CD1c-positive myeloid dendritic cell (primary cell): ENCODE results near the gene EFCAB14.
"Not testable (repeated sequence)": the region's sequence is repeated elsewhere in the genome, so short reads cannot be mapped to it uniquely, and the experiment has no call there.

Experiments
- DNase-seq: peaks from one replicate; pipeline ENCODE4 v3.0.0-alpha.2; 2016; ENCODE audit errors: extremely low spot score

EFCAB14 gene

GRCh38 chr1:46686255-46686654, 32.7 kb downstream of the EFCAB14 start:
- DNase-seq = no peak

- DNase-seq = no peak
Observed at GRCh38 chr1:46684670-46685069, 34.2 kb downstream of the EFCAB14 start.

GRCh38 chr1:46682064-46682463, 36.9 kb downstream of the EFCAB14 start:
- DNase-seq = no peak

GRCh38 chr1:46681333-46682034, 37.4 kb downstream of the EFCAB14 start:
- DNase-seq = no peak

- DNase-seq = no peak
Observed at GRCh38 chr1:46679789-46680573, 38.9 kb downstream of the EFCAB14 start.

- no peak for DNase-seq
Observed at GRCh38 chr1:46677339-46677738, 41.6 kb downstream of the EFCAB14 start.

- DNase-seq = no peak
Observed at GRCh38 chr1:46676531-46676930, 42.4 kb downstream of the EFCAB14 start.

- DNase-seq = no peak
Observed at GRCh38 chr1:46675549-46676314, 43.2 kb downstream of the EFCAB14 start.

GRCh38 chr1:46673749-46674182, 45.1 kb downstream of the EFCAB14 start:
- DNase-seq = no peak

- no peak for DNase-seq
Observed at GRCh38 chr1:46672696-46673095, 46.2 kb downstream of the EFCAB14 start.

- DNase-seq = no peak
Observed at GRCh38 chr1:46671554-46671953, 47.4 kb downstream of the EFCAB14 start, which contains the start of gene TEX38. TSS of gene TEX38 (plus strand) at chr1:46671854. CDS start at chr1:46671935, 81 bp downstream.

GRCh38 chr1:46670134-46670533, 48.8 kb downstream of the EFCAB14 start:
- DNase-seq = no peak

GRCh38 chr1:46667782-46668760, 50.8 kb downstream of the EFCAB14 start, which contains the start of gene ATPAF1:
TSS of gene ATPAF1 (minus strand) at chr1:46668364. CDS start at chr1:46668322, 42 bp downstream.
- DNase-seq = peak; percentile 69

GRCh38 chr1:46665983-46666382, 52.9 kb downstream of the EFCAB14 start:
- no peak for DNase-seq

GRCh38 chr1:46662919-46663318, 56.0 kb downstream of the EFCAB14 start:
- not testable (repeated sequence) for DNase-seq

- not testable (repeated sequence) for DNase-seq
Observed at GRCh38 chr1:46660116-46660515, 58.8 kb downstream of the EFCAB14 start.

GRCh38 chr1:46659307-46659870, 59.5 kb downstream of the EFCAB14 start:
- DNase-seq = no peak

GRCh38 chr1:46657775-46658174, 61.1 kb downstream of the EFCAB14 start:
- no peak for DNase-seq

GRCh38 chr1:46656643-46657042, 62.3 kb downstream of the EFCAB14 start:
- DNase-seq = no peak

- DNase-seq = no peak
Observed at GRCh38 chr1:46655848-46656247, 63.1 kb downstream of the EFCAB14 start.

GRCh38 chr1:46654698-46655097, 64.2 kb downstream of the EFCAB14 start:
- not testable (repeated sequence) for DNase-seq
